Hematopoietic multipotent progenitor cell treated with erythropoietin and hydrocortisone succinate and interleukin-3 and kit ligand, for 8 days (in vitro differentiated cells): ENCODE measurements around the gene DDIT3.
A peak's percentile ranks its signal among the peaks of the same experiment; 100 is the strongest.

Experiments used
- DNase-seq: peaks from one replicate; pipeline ENCODE4 v3.0.0-alpha.2; 2015

Gene DDIT3

GRCh38 chr12:57479376-57480115, 40.8 kb downstream of the DDIT3 start, which contains the start of gene ARHGAP9:
ARHGAP9 (minus strand) TSS chr12:57479866; CDS start chr12:57479406, 460 bp downstream.
- DNase-seq: no peak

DNA sequence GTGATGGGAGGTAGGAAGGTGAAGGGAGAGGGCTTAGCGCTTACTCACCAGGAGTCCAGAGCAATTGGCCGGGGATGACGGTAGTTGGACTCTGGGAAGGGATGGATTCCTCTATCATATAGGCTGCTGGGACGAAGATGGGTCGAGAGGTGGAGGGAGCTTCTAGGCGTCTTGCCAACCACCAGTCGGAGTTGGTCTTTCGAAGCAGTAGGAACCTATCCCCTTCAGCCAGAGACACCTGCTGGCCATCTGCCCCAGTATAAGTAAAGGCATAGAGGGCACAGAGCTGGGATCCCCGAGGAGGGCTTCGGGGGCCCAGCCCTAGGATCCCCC, 41.3 kb downstream of the DDIT3 start:
- no peak for DNase-seq

DNA sequence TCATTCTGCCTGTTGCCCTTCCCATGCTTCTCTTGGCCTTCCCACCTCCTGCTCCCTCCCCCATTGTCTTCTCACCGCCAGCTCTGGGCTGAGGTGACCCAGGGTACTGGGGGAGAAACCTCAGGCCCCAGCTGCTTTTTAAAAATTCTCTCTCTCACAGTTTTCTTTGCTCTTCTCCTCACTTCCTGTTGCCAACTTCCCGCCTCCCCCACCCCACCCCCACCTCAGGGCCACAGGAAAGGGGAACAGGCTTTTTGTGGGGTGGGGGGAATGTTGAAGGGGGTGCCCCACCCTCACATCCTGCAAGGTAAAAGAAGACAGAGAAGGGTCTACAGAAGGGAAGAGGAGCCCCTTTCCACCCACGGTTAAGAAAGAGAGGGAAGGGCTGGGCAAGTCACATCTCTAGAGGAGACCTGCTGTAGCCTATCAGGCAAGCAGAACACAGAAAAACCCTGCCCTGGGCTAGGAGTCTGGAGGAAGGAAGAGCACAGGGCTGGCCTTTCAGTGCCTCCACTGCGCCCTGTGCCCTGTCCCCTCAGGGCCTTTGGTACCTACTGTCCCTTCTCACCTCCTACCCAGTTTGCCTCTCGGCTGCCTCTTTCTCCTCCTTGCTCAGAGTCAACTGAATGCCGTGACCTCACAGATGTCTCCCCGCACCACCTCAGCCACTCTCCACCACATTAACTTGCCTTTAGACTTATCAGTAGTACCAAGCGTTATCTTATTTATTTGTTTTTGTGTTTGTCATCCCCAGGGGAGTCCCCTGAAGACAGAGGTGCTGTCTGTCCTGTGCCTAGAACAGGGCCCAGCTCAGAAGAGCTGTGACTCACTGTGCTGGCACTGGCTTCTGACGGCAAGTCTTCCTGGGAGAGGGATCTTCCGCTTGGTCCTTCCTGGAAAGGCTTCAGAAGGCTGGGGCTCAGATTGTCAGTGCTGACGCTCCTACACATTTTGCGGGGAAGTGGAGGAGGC, 42.3 kb downstream of the DDIT3 start:
- DNase-seq: peak; percentile 48

DNA sequence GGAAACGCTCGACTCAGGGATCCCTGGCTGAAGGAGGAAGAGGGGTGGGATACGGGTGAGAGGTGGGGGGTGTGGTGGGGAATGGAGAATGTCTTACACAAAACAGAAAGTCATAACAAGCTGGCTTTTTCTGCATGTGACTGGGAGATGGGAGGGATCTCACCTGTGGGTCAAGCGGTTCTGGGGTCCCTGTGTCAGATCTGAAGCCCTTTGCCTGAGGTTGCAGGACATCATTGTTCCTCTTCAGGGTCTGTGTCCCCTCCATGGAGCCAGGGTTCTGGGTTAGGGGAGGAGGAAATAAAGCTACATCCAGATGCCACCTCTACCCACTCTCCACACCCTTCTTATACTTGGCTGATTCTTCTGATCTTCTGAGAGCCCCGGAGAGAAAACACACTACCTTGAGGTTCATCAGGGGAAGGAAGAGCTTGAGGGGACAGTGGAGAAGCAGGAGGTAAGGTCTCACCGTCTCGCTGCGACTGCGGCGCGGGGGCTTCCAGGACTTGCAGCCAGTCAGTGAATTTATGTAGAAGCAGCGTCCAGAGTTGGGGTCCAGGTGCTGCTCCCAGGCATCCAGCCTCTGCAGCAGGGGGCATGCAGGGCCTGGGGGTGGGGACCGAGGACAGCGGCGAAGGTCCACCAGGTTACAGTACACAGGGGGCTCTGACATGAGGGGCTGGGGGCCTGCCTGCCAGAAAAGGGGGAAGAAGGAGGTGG, 43.2 kb downstream of the DDIT3 start:
- DNase-seq: no peak

GRCh38 chr12:57476162-57476992, 43.9 kb downstream of the DDIT3 start:
- DNase-seq: peak; percentile 69

DNA sequence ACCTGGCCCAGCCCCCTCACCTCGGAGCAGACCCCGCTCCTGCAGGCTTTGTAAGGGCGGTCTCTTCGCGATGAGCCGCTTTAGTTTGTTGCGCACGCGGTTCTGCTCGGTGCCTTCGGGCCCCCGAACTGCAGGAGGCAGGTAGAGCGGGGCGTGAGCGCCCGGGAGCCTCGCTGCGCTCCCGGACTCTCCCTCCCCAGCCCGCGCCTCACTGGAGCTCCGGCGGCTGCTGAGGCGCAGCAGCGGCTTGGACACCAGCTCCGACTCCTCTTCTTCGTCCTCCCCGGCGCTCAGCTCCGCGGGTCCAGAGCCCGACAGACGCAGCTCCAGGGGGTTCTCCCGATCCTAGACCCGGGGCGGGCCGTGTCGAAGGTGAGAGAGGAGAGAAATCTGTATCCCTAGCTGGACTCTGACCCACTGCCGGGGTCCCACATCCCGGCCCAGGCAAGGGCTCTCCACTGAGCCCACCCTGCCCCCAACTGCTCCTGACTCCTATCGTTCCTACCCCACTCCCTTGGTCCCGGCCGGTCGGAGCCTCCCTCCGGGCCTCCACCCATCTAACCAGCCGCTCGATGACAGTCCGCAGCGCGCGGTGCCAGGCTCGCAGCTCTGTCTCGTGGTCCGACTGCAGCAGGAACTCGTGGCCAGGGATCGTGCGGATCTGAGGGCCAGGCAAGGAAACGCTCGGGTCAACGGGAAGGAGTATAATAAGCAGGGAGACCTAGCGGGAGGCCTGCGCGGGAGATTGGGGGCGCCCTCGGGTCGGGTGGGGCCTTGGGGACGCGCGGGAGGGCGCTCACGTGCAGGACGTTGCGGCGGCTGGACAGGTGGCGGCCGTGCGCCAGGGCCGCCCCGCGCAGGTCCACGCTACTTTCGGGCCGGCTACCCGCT, 44.8 kb downstream of the DDIT3 start:
- DNase-seq: no peak

GRCh38 chr12:57474862-57475261, 45.5 kb downstream of the DDIT3 start:
- DNase-seq: no peak

- no peak for DNase-seq
These were observed 45.9 kb downstream of the DDIT3 start for GRCh38 chr12:57474430-57474829.

DNA sequence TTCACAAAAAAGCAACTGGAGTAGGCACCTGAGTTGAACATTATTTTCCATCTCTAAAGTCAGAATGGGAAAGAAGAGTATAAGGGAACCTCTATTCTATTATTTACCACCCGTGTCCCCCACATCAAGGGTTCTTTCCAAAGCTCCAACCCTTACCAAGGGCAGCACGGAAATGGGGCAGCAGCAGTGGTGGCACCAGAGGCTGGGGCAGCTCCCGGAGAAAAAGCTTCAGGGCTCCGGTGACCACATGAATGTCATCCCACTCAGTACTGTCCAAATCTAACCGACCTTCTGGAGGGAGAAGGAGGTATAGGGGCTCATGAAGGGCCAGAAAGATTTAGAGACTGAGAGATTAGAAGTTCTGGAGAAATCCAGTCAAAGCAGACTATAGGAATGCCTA, 46.4 kb downstream of the DDIT3 start:
- DNase-seq: no peak

GRCh38 chr12:57473392-57473791, 46.9 kb downstream of the DDIT3 start:
- DNase-seq: no peak

DNA sequence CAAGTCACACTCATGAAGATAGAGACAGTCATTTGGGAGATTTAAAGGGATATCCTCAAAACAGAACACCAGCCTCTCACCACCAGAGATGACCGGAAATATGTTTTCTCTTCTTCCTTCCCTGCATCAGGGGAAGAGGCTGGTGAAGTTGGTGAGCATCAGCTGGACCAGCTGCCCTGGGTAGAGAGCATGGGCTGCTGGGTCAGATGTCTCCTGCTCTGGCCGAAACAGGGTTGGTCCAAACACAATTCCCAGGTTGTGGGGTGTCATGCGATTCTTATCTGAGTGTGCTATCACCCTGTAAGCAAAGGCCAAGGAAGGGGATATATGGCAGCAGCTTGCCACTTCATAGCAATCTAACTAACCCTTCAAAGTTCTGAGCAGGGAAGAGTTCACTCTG, 47.9 kb downstream of the DDIT3 start:
- no peak for DNase-seq

DNA sequence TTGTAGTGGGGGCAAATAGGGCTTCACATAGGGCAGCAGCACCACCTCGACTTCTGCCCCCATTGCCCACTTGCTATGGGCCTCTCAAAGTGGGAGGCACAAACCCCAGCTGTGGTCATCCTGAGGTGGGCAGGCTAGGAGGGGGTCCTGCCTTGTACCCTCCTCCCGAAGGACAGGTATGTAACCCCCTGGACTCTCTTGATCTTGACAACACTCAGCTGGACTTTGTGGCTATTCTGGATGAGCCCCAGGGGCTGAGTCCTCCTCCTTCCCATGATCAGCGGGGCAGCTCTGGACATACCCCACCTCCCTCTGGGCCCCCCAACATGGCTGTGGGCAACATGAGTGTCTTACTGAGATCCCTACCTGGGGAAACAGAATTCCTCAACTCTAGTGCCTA, 48.7 kb downstream of the DDIT3 start:
- DNase-seq: no peak

DNA sequence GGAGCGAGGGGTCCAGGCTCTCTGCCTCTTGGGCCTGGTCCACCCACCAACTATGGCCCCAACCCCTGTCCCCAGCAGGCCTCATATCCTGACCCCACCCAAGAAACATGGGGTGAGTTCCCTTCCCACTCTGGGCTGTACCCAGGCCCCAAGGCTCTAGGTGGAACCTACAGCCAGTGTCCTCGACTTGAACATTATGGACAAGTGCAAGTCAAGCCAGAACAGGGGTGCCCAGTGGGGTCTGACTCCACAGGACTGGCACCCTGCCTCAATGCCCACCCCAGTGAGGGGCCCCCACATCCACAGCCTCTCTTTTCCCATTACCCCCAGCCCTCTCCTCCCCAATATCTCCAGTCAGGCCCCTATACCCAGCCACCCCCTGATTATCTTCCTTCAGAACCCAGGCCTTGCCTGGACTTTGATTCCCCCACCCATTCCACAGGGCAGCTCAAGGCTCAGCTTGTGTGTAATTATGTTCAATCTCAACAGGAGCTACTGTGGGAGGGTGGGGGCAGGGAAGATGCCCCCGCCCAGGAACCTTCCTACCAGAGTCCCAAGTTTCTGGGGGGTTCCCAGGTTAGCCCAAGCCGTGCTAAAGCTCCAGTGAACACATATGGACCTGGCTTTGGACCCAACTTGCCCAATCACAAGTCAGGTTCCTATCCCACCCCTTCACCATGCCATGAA, 49.2 kb downstream of the DDIT3 start:
- no peak for DNase-seq

GRCh38 chr12:57470286-57470969, 49.9 kb downstream of the DDIT3 start:
- DNase-seq: no peak

GRCh38 chr12:57469296-57470164, 50.8 kb downstream of the DDIT3 start:
- DNase-seq: no peak

- DNase-seq: no peak
These were observed 52.4 kb downstream of the DDIT3 start for GRCh38 chr12:57467915-57468314.

DNA sequence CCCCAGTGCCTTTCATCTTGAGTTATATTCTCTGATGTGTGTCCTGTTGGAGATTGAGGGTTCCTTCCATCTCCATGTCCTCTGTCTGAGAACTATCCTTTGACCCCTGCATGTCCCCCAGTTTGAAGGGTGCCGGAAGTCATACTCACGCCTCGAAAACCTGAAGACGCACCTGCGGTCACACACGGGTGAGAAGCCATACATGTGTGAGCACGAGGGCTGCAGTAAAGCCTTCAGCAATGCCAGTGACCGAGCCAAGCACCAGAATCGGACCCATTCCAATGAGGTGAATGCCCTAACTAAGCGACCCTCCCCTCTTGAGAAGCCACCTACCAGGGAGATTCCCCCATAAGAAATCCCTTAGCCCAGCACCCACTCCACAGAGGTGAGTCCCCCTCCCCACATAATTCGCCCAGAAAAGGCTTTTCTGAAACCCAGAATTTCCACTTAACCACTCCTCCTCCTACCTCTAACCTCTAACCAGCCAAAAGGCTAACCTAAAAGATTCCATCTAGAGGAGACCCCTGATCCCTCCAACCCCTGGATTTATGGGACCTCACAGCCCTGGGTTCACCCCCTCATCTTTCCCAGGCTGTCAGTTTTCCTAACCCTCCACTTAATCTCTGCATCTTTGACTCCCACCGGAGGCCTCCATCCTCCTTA, 53.0 kb downstream of the DDIT3 start:
- no peak for DNase-seq
